ENCODE data around the gene RBFOX2. TPM values are rescaled to one million over a fixed set of nuclear protein-coding genes. Genes with fewer than 3 reads are reported as not detected.

The RBFOX2 gene
- total RNA-seq, 1 donor from 2014 or later, result 70.0 TPM

- Histone ChIP-seq H3K4me1 (peaks cover 11% of the 10 kb centered on the region), H3K36me3 (peaks cover 0 to 9% of the 10 kb centered on the region in 2 donors), H3K27me3 (no peaks in the 10 kb centered on the region), H3K27ac (no peak overlapping the region), H3K4me3 (no peak overlapping the region), H3K9me3 (no peaks in the 10 kb centered on the region)
- DNase-seq (ENCODE audit: extremely low spot score in 2 of 2), result no peak
- intact Hi-C loops (cut with DNase I), result no loop called here
- TF ChIP-seq POLR2A (IDR thresholded peaks at IDR 0.05), result no peak
- no peak for TF ChIP-seq CTCF (IDR thresholded peaks at IDR 0.05)
- TF ChIP-seq POLR2AphosphoS5 (IDR thresholded peaks at IDR 0.05; ENCODE audit: insufficient read depth in 1 of 2, low read depth in 1 of 2), result no peak
These were observed 276.4 kb downstream of the RBFOX2 start for GRCh38 chr22:35752006-35752862.

- TF ChIP-seq POLR2AphosphoS5 (IDR thresholded peaks at IDR 0.05; ENCODE audit: insufficient read depth in 1 of 2, low read depth in 1 of 2), result no peak
- no peak for TF ChIP-seq POLR2A (IDR thresholded peaks at IDR 0.05)
- TF ChIP-seq CTCF (IDR thresholded peaks at IDR 0.05), result no peak
- intact Hi-C loops (cut with DNase I), result no loop called here
- H3K36me3 ChIP-seq, result peaks cover 0 to 8% of the 10 kb centered on the region in 2 donors
These were observed 278.8 kb downstream of the RBFOX2 start for GRCh38 chr22:35749808-35750207.

GRCh38 chr22:35746946-35747703, 281.5 kb downstream of the RBFOX2 start:
- no peak overlapping the region for H3K27ac ChIP-seq
- H3K4me3 ChIP-seq, result no peak overlapping the region
- H3K36me3 ChIP-seq, result peaks cover 0 to 19% of the 10 kb centered on the region in 2 donors
- no peak for DNase-seq (ENCODE audit: extremely low spot score in 2 of 2)
- no peaks in the 10 kb centered on the region for H3K27me3 ChIP-seq
- intact Hi-C loops (cut with DNase I), result no loop called here
- H3K4me1 ChIP-seq, result no peaks in the 10 kb centered on the region
- no peaks in the 10 kb centered on the region for H3K9me3 ChIP-seq
- TF ChIP-seq POLR2AphosphoS5 (IDR thresholded peaks at IDR 0.05; ENCODE audit: insufficient read depth in 1 of 2, low read depth in 1 of 2), result no peak
- TF ChIP-seq POLR2A (IDR thresholded peaks at IDR 0.05), result no peak
- no peak for TF ChIP-seq CTCF (IDR thresholded peaks at IDR 0.05)

More at GRCh38 chr22:35749808-35750207, 278.8 kb downstream of the RBFOX2 start:
- no peak for DNase-seq (ENCODE audit: extremely low spot score in 2 of 2)
- Histone ChIP-seq H3K27ac (no peak overlapping the region), H3K9me3 (no peaks in the 10 kb centered on the region), H3K4me3 (no peak overlapping the region), H3K27me3 (no peaks in the 10 kb centered on the region), H3K4me1 (peaks cover 11% of the 10 kb centered on the region)

GRCh38 chr22:35746248-35746647, 282.4 kb downstream of the RBFOX2 start:
- intact Hi-C loops (cut with DNase I), result no loop called here
- DNase-seq (ENCODE audit: extremely low spot score in 2 of 2), result no peak
- Histone ChIP-seq H3K27ac (no peak overlapping the region), H3K9me3 (no peaks in the 10 kb centered on the region), H3K27me3 (no peaks in the 10 kb centered on the region), H3K36me3 (peaks cover 0 to 19% of the 10 kb centered on the region in 2 donors), H3K4me1 (no peaks in the 10 kb centered on the region), H3K4me3 (no peak overlapping the region)
- TF ChIP-seq CTCF (IDR thresholded peaks at IDR 0.05), result no peak
- no peak for TF ChIP-seq POLR2A (IDR thresholded peaks at IDR 0.05)
- TF ChIP-seq POLR2AphosphoS5 (IDR thresholded peaks at IDR 0.05; ENCODE audit: insufficient read depth in 1 of 2, low read depth in 1 of 2), result no peak
